DMS79 (cell line): ENCODE measurements around the gene BCKDK.
"Not testable (repeated sequence)": the region's sequence is repeated elsewhere in the genome, so short reads cannot be mapped to it uniquely, and the experiment has no call there.

Experiments used
- DNase-seq: peaks from one replicate; lab custom pipeline; 2025; lab: John Stamatoyannopoulos, UW

BCKDK gene

GRCh38 chr16:31127182-31127581 lies 19.0 kb downstream of the BCKDK start:
- no peak for DNase-seq

GRCh38 chr16:31128711-31129567 lies 20.8 kb downstream of the BCKDK start:
- no peak for DNase-seq

- no peak for DNase-seq
These were observed 21.6 kb downstream of the BCKDK start for GRCh38 chr16:31129568-31130335.

GRCh38 chr16:31130336-31130891 lies 22.2 kb downstream of the BCKDK start:
- DNase-seq, result no peak

GRCh38 chr16:31130899-31131298 lies 22.7 kb downstream of the BCKDK start:
- peak; percentile 15 for DNase-seq

GRCh38 chr16:31131416-31131815 lies 23.2 kb downstream of the BCKDK start:
- no peak for DNase-seq

- no peak for DNase-seq
These were observed 23.7 kb downstream of the BCKDK start for GRCh38 chr16:31131841-31132271.

- no peak for DNase-seq
These were observed 24.3 kb downstream of the BCKDK start for GRCh38 chr16:31132303-31132979.

GRCh38 chr16:31133046-31133501 lies 24.9 kb downstream of the BCKDK start:
- DNase-seq, result no peak

- no peak for DNase-seq
These were observed 25.9 kb downstream of the BCKDK start for GRCh38 chr16:31134091-31134571.

GRCh38 chr16:31134625-31135534 lies 26.7 kb downstream of the BCKDK start:
- DNase-seq, result peak; percentile 71

- DNase-seq, result peak; percentile 39
These were observed 27.5 kb downstream of the BCKDK start, which contains the start of gene PRSS8 for GRCh38 chr16:31135535-31136286. Gene PRSS8, minus strand, starts transcription at chr16:31135727. Its CDS starts 229 bp downstream, at chr16:31135498.

GRCh38 chr16:31136287-31136662 lies 28.1 kb downstream of the BCKDK start:
- no peak for DNase-seq

- DNase-seq, result not testable (repeated sequence)
These were observed 28.8 kb downstream of the BCKDK start for GRCh38 chr16:31136822-31137499.

- DNase-seq, result no peak
These were observed 30.7 kb downstream of the BCKDK start for GRCh38 chr16:31138621-31139578.

- DNase-seq, result not testable (repeated sequence)
These were observed 32.9 kb downstream of the BCKDK start for GRCh38 chr16:31141071-31141469.

- DNase-seq, result no peak
These were observed 33.4 kb downstream of the BCKDK start for GRCh38 chr16:31141489-31142108.
